H1 (cell line): ENCODE results near the gene MMP8. TPM values are rescaled to one million over a fixed set of nuclear protein-coding genes. Genes with fewer than 3 reads are reported as not detected.

Experiments
- CTCF ChIA-PET: fragments of 300-600 bp; sonication (Branson Sonifier 250); formaldehyde crosslinking; loops from one replicate; lab custom pipeline; 2021; ENCODE audit not compliant: partially characterized antibody; lab: Charles Lee
- POLR2A ChIA-PET: fragments of 300-600 bp; sonication (Branson Sonifier 250); formaldehyde crosslinking; loops from one replicate; lab custom pipeline; 2021; ENCODE audit warnings: inconsistent platforms; ENCODE audit not compliant: partially characterized antibody; lab: Charles Lee
- DNase-seq, 2 experiments: peaks; one replicate each; pipeline versions ENCODE4 v3.0.0 to v3.0.0-alpha.2; 2010 to 2022; ENCODE audit warnings: low spot score in 2 of 2, low read depth in 1 of 2, mixed read lengths in 1 of 2
- FAIRE-seq: peaks from 2 replicates; lab custom pipeline; 2011; peaks lifted over from hg19 to GRCh38; lab: Jason Lieb, UNC
- H2AFZ ChIP-seq: 2 replicates; pipeline ENCODE4 v1.8.1; 2012; ENCODE audit warnings: low read length, inconsistent platforms
- H2AK5ac ChIP-seq: 2 replicates; pipeline ENCODE4 v1.6.1; 2013; ENCODE audit warnings: low read depth, low read length
- H2BK120ac ChIP-seq: replicated peaks from 2 replicates; pipeline ENCODE3; 2013; ENCODE audit warnings: low read depth, low read length, inconsistent platforms
- H2BK12ac ChIP-seq: 2 replicates; pipeline ENCODE4 v1.6.1; 2013; ENCODE audit warnings: low read depth, low read length
- H2BK15ac ChIP-seq: 2 replicates; pipeline ENCODE4 v1.6.1; 2013; ENCODE audit warnings: low read length
- H2BK20ac ChIP-seq: 2 replicates; pipeline ENCODE4 v1.6.1; 2013; ENCODE audit warnings: low read length
- H2BK5ac ChIP-seq: 2 replicates; pipeline ENCODE4 v1.6.1; 2013; ENCODE audit warnings: low read depth, low read length
- H3K14ac ChIP-seq: 2 replicates; pipeline ENCODE4 v1.6.1; 2013; ENCODE audit warnings: inconsistent platforms; ENCODE audit not compliant: insufficient read length
- H3K18ac ChIP-seq: 2 replicates; pipeline ENCODE4 v1.6.1; 2013; ENCODE audit warnings: low read length; ENCODE audit errors: extremely low read depth
- H3K23ac ChIP-seq: 2 replicates; pipeline ENCODE4 v1.6.1; 2013; ENCODE audit warnings: inconsistent platforms; ENCODE audit not compliant: insufficient read length
- H3K23me2 ChIP-seq: 2 replicates; pipeline ENCODE4 v1.6.1; 2013; ENCODE audit warnings: low read depth, low read length
- H3K27ac ChIP-seq: 2 replicates; pipeline ENCODE4 v1.6.1; 2011; ENCODE audit warnings: low read depth, low read length, inconsistent platforms
- H3K27me3 ChIP-seq, 4 experiments: replicated peaks in 1 of 4; 1 replicate in 1 of 4; 2 replicates in 3 of 4; pipeline versions ENCODE4 v1.6.1 to v1.8.1; 2011 to 2013; ENCODE audit warnings: low read length in 3 of 4, mild to moderate bottlenecking in 3 of 4, inconsistent platforms in 2 of 4, mixed read lengths in 2 of 4, moderate library complexity in 1 of 4; ENCODE audit not compliant: control insufficient read depth in 3 of 4, insufficient read depth in 3 of 4; ENCODE audit errors: extremely low read depth in 1 of 4
- H3K36me3 ChIP-seq, 4 experiments: 2 replicates each; pipeline versions ENCODE4 v1.6.1 to v1.8.1; 2011 to 2013; ENCODE audit warnings: mild to moderate bottlenecking in 4 of 4, low read length in 3 of 4, moderate library complexity in 2 of 4, control low read depth in 1 of 4, inconsistent platforms in 1 of 4; ENCODE audit not compliant: insufficient read depth in 4 of 4, control insufficient read depth in 2 of 4
- H3K4ac ChIP-seq: replicated peaks from 2 replicates; pipeline ENCODE3; 2013; ENCODE audit warnings: low read length, low read depth, mixed read lengths, inconsistent platforms; ENCODE audit not compliant: insufficient read length
- H3K4me1 ChIP-seq, 4 experiments: replicated peaks in 1 of 4; 1 replicate in 1 of 4; 2 replicates in 3 of 4; pipeline versions ENCODE4 v1.6.1 to v1.8.1; 2011 to 2013; ENCODE audit warnings: low read length in 3 of 4, inconsistent platforms in 2 of 4, mixed read lengths in 1 of 4; ENCODE audit not compliant: insufficient read depth in 4 of 4, control insufficient read depth in 3 of 4
- H3K4me2 ChIP-seq, 2 experiments: 2 replicates each; pipeline versions ENCODE4 v1.6.1 to v1.8.1; 2011 to 2013; ENCODE audit warnings: low read depth in 2 of 2, low read length in 2 of 2, control low read depth in 1 of 2, inconsistent platforms in 1 of 2, mild to moderate bottlenecking in 1 of 2; ENCODE audit not compliant: insufficient read depth in 1 of 2
- H3K4me3 ChIP-seq, 4 experiments: fragments of 200-600, 300-600 bp in 1 of 4; sonication (generic), shearing (Covaris generic), sonication (Bioruptor Twin) in 1 of 4; 2 replicates each; pipeline versions ENCODE4 v1.5.1 to v1.8.1; 2011 to 2016; ENCODE audit warnings: low read length in 4 of 4, low read depth in 3 of 4, control low read depth in 2 of 4, inconsistent platforms in 2 of 4, mild to moderate bottlenecking in 2 of 4, mixed read lengths in 1 of 4, moderate library complexity in 1 of 4; ENCODE audit not compliant: insufficient read depth in 2 of 4; ENCODE audit errors: extremely low read depth in 1 of 4
- H3K56ac ChIP-seq: replicated peaks from 2 replicates; pipeline ENCODE3; 2013; ENCODE audit warnings: low read depth, mild to moderate bottlenecking, mixed read lengths, low read length, inconsistent platforms; ENCODE audit not compliant: insufficient read length
- H3K79me1 ChIP-seq: 2 replicates; pipeline ENCODE4 v1.6.1; 2013; ENCODE audit warnings: low read depth, low read length, control low read depth
- H3K79me2 ChIP-seq, 2 experiments: 2 replicates each; pipeline versions ENCODE4 v1.6.1 to v1.8.1; 2012 to 2013; ENCODE audit warnings: low read length in 2 of 2, mild to moderate bottlenecking in 2 of 2, inconsistent platforms in 1 of 2; ENCODE audit not compliant: insufficient read depth in 2 of 2, control insufficient read depth in 1 of 2
- H3K9ac ChIP-seq, 4 experiments: replicated peaks in 1 of 4; 1 replicate in 1 of 4; 2 replicates in 3 of 4; pipeline versions ENCODE4 v1.6.1 to v1.8.1; 2011 to 2013; ENCODE audit warnings: low read depth in 3 of 4, low read length in 3 of 4, control low read depth in 2 of 4, mild to moderate bottlenecking in 2 of 4, moderate library complexity in 2 of 4, inconsistent platforms in 1 of 4; ENCODE audit errors: extremely low read depth in 1 of 4
- H3K9me3 ChIP-seq, 2 experiments: 2 replicates each; pipeline versions ENCODE4 v1.6.1 to v1.8.1; 2012 to 2013; ENCODE audit warnings: mild to moderate bottlenecking in 2 of 2, moderate library complexity in 2 of 2, control low read depth in 1 of 2, inconsistent platforms in 1 of 2, low read depth in 1 of 2, low read length in 1 of 2, mixed read lengths in 1 of 2; ENCODE audit not compliant: insufficient read depth in 2 of 2
- H4K20me1 ChIP-seq, 2 experiments: replicated peaks in 1 of 2; 2 replicates each; pipeline versions ENCODE3 to v1.8.1; 2011 to 2013; ENCODE audit warnings: inconsistent platforms in 2 of 2, low read length in 2 of 2, mild to moderate bottlenecking in 1 of 2; ENCODE audit not compliant: insufficient read depth in 2 of 2, control insufficient read depth in 1 of 2
- H4K5ac ChIP-seq: 2 replicates; pipeline ENCODE4 v1.6.1; 2013; ENCODE audit warnings: low read length, low read depth, mixed read lengths, inconsistent platforms; ENCODE audit not compliant: insufficient read length
- H4K8ac ChIP-seq: 2 replicates; pipeline ENCODE4 v1.8.0; 2013; ENCODE audit warnings: mild to moderate bottlenecking, moderate library complexity, low read length, inconsistent platforms; ENCODE audit not compliant: insufficient read depth; ENCODE audit errors: extremely low read depth
- H4K91ac ChIP-seq: replicated peaks from 2 replicates; pipeline ENCODE3; 2013; ENCODE audit warnings: low read length, mixed read lengths, inconsistent platforms; ENCODE audit not compliant: insufficient read length
- CEBPB ChIP-seq: IDR thresholded peaks from 2 replicates; pipeline ENCODE4 v1.6.1; 2012; ENCODE audit warnings: low read depth, low read length
- HDAC6 ChIP-seq: IDR thresholded peaks from one replicate; pipeline ENCODE4 v1.7.1; 2012; ENCODE audit warnings: low read depth, mild to moderate bottlenecking, inconsistent platforms, low read length, moderate library complexity
- WGBS, 2 experiments: shearing (Covaris generic) in 1 of 2; methylation state at CpG; one replicate each; pipeline versions ENCODE4 v1.1.6 to v1.1.7; 2013 to 2015; ENCODE audit warnings: low lambda C conversion rate in 2 of 2, mixed read lengths in 2 of 2, inconsistent platforms in 1 of 2, low coverage in 1 of 2, missing lambda C conversion rate in 1 of 2; ENCODE audit not compliant: insufficient replicate concordance in 2 of 2, insufficient coverage in 1 of 2, insufficient read length in 1 of 2; ENCODE audit errors: extremely low coverage in 1 of 2, missing lambda C conversion rate in 1 of 2; 5-methylcytosine and 5-hydroxymethylcytosine counted together
- polyA plus RNA-seq, 7 experiments: library from polyadenylated mRNA; depleted of rRNA in 3 of 7; stranded (reverse) in 5 of 7; unstranded in 2 of 7; fragments of >200 nt in 5 of 7; fragments of 200-250 nt in 2 of 7; gene quantifications; 1 replicate in 5 of 7; 2 replicates in 1 of 7; 4 replicates in 1 of 7; pipeline versions ENCODE4 v1.2.1 to v1.2.3, GENCODE V29; 2011 to 2013; ENCODE audit warnings: missing spikeins in 2 of 7, mixed read lengths in 2 of 7
- total RNA-seq: library from RNA; stranded (reverse); fragmentation: NEBNext Ultra II Directional; extraction: Animal tissue kit (Norgen Biotek cat#: 25700); gene quantifications from 2 replicates; pipeline ENCODE4 v1.2.1, GENCODE V29; 2021

The MMP8 gene
- total and polyA plus RNA-seq, 2 of the 8 experiments (the other 6 are each of a cell fraction or from before 2014, with no cell fraction given) = not detected

GRCh38 chr11:102760344-102761035, 35.7 kb upstream of the MMP8 start:
- 90% methylated on average over 4 of the region's 4 CpGs; no CpG with 5 or more reads in 1 of the 2 experiments for WGBS, 2 experiments
- no peak overlapping the region for H4K5ac ChIP-seq
- peaks cover 0 to 4% (median 1%) of the 10 kb centered on the region in 4 experiments; a peak in 1 of 7 replicates for H3K4me1 ChIP-seq
- no peak overlapping the region for H3K23ac ChIP-seq
- no peak overlapping the region for H2BK5ac ChIP-seq
- H3K36me3 ChIP-seq = no peaks in the 10 kb centered on the region
- no peak overlapping the region for H2AFZ ChIP-seq
- H2BK12ac ChIP-seq = no peak overlapping the region
- H4K91ac ChIP-seq = no peak overlapping the region
- H3K4me3 ChIP-seq = no peak overlapping the region
- H3K4me2 ChIP-seq = no peak overlapping the region
- H3K18ac ChIP-seq = no peak overlapping the region
- H2AK5ac ChIP-seq = no peak overlapping the region
- TF ChIP-seq HDAC6 (no peak), CEBPB (peak; percentile 55; the same call in 1 of the 2 replicates)
- peaks cover 0 to under 1% (median 0%) of the 10 kb centered on the region in 4 experiments; a peak in 1 of 7 replicates for H3K27me3 ChIP-seq
- no peaks in the 10 kb centered on the region for H3K9me3 ChIP-seq
- ChIA-PET CTCF (interaction anchor here (0.6 to 3.8 kb wide), 4 partner anchors 20 to 181 kb away, joined by 3 to 22 read pairs (median 4); partner anchors contain the start of gene MMP10), POLR2A (no interaction called here)
- H3K56ac ChIP-seq = no peak overlapping the region
- DNase-seq = no peak
- H3K9ac ChIP-seq = no peak overlapping the region
- H3K27ac ChIP-seq = no peak overlapping the region
- no peak overlapping the region for H4K8ac ChIP-seq
- no peaks in the 10 kb centered on the region for H3K79me1 ChIP-seq
- no peak overlapping the region for H2BK120ac ChIP-seq
- no peak overlapping the region for H2BK20ac ChIP-seq
- no peak overlapping the region for H3K14ac ChIP-seq
- no peaks in the 10 kb centered on the region for H3K23me2 ChIP-seq
- H3K4ac ChIP-seq = no peak overlapping the region
- FAIRE-seq = no peak
- H3K79me2 ChIP-seq = no peaks in the 10 kb centered on the region
- no peak overlapping the region for H2BK15ac ChIP-seq
- H4K20me1 ChIP-seq = no peaks in the 10 kb centered on the region
